SK-N-SH (cell line): ENCODE data around the gene ARHGEF12.

Experiments
- CTCF ChIP-seq: fragments of 200-600 bp; sonication (generic); IDR thresholded peaks from 2 replicates; pipeline ENCODE4 v1.6.1; 2017; ENCODE audit warnings: antibody characterized with exemption, mild to moderate bottlenecking, moderate library complexity
- ELF1 ChIP-seq: IDR thresholded peaks from 2 replicates; pipeline ENCODE4 v1.4.0; 2012
- FOSL2 ChIP-seq: IDR thresholded peaks from 2 replicates; pipeline ENCODE4 v1.4.0; 2012; ENCODE audit warnings: low read depth, mild to moderate bottlenecking, moderate library complexity, borderline replicate concordance
- JUND ChIP-seq: IDR thresholded peaks from 2 replicates; pipeline ENCODE4 v1.4.0; 2012
- NFIC ChIP-seq: IDR thresholded peaks from 2 replicates; pipeline ENCODE4 v1.4.0; 2012; ENCODE audit warnings: borderline replicate concordance
- NRF1 ChIP-seq: IDR thresholded peaks from 2 replicates; pipeline ENCODE4 v1.6.1; 2012; ENCODE audit warnings: low read depth, mild to moderate bottlenecking, low read length
- POLR2AphosphoS5 ChIP-seq: IDR thresholded peaks from 2 replicates; pipeline ENCODE4 v1.6.1; 2012; ENCODE audit warnings: low read depth, low read length
- RAD21 ChIP-seq: IDR thresholded peaks from 2 replicates; pipeline ENCODE4 v1.6.1; 2012; ENCODE audit warnings: mild to moderate bottlenecking, low read length
- RCOR1 ChIP-seq: fragments of 150-350 bp; IDR thresholded peaks from 2 replicates; pipeline ENCODE4 v1.6.1; 2017; ENCODE audit warnings: antibody characterized with exemption, low read length
- REST ChIP-seq: IDR thresholded peaks from 2 replicates; pipeline ENCODE4 v1.6.1; 2012; ENCODE audit warnings: mild to moderate bottlenecking, low read depth, low read length, moderate library complexity
- RFX5 ChIP-seq: IDR thresholded peaks from 2 replicates; pipeline ENCODE4 v1.6.1; 2012; ENCODE audit warnings: mild to moderate bottlenecking, improper control_type of control experiment, low read length
- TAF1 ChIP-seq: IDR thresholded peaks from 2 replicates; pipeline ENCODE4 v1.6.1; 2012; ENCODE audit warnings: low read depth, mild to moderate bottlenecking, low read length, moderate library complexity, borderline replicate concordance
- TEAD4 ChIP-seq: IDR thresholded peaks from 2 replicates; pipeline ENCODE4 v1.4.0; 2012; ENCODE audit warnings: mild to moderate bottlenecking, borderline replicate concordance; ENCODE audit not compliant: insufficient read depth

GRCh38 chr11:120482149-120482548 is 145.9 kb downstream of the ARHGEF12 start:
- TF ChIP-seq CTCF (no peak), FOSL2 (no peak), NFIC (no peak), ELF1 (no peak), TEAD4 (no peak), POLR2AphosphoS5 (no peak), REST (no peak), RCOR1 (no peak), RAD21 (no peak), TAF1 (no peak), JUND (no peak), RFX5 (no peak), NRF1 (no peak)
